Sciatic nerve (tissue), 2 donors: ENCODE data around the gene AP3B2. TPM values are rescaled to one million over a fixed set of nuclear protein-coding genes. Genes with fewer than 3 reads are reported as not detected.

Experiments used
- ATAC-seq: fragments of 200-7000 bp; cut with Tn5 transposase; one replicate; pipeline ENCODE4 v1.9.1; 2020; ENCODE audit warnings: mild to moderate bottlenecking, moderate library complexity
- DNase-seq: peaks from one replicate; pipeline ENCODE4 v3.0.0-alpha.2; 2020; ENCODE audit warnings: low spot score
- intact Hi-C: fragments of 100-400 bp; cut with DNase I; formaldehyde crosslinking; loops from one replicate; pipeline ENCODE4 v1.14.2; 2022
- total RNA-seq: library from RNA; stranded (reverse); fragmentation: NEBNext Ultra II Directional; extraction: Animal tissue kit (Norgen Biotek cat#: 25700); gene quantifications from one replicate; pipeline ENCODE4 v1.2.1, GENCODE V29; 2021
- donor health status: DM: no; HTN: no; CAD: no.
- donor health status: DM: no; HTN: no; CAD: no.

The AP3B2 gene
- total RNA-seq, 1 donor from 2014 or later = 2.4 TPM

GRCh38 chr15:82698711-82699345 lies 10.8 kb downstream of the AP3B2 start:
- intact Hi-C loops = no loop called here
- no peak for ATAC-seq
- DNase-seq = no peak

- intact Hi-C loops = no loop called here
Measured at GRCh38 chr15:82697735-82698407, 11.8 kb downstream of the AP3B2 start.

DNA sequence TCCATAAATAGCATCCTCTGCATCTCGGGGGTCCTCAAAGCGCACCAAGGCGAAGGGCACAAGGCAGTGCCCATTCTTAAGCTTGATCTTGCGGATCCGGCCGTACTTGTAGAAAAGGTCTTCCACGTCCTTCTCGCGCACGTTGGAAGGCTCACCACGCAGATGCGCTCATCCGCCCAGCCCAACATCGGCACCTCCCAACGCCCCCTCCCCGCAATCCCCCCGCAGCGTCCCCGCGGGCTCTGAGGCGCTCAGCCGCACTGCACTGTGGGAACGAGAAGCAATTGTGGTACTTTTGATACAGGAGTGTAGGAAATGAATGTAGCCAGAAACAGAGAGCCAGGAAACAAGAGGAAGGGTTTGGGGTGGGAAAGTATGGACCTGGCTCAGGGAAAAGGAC lies 17.5 kb downstream of the AP3B2 start:
- no peak for ATAC-seq
- no peak for DNase-seq
- intact Hi-C loops = no loop called here

More at GRCh38 chr15:82697735-82698407, 11.8 kb downstream of the AP3B2 start:
- ATAC-seq (no peak), DNase-seq (no peak)

DNA sequence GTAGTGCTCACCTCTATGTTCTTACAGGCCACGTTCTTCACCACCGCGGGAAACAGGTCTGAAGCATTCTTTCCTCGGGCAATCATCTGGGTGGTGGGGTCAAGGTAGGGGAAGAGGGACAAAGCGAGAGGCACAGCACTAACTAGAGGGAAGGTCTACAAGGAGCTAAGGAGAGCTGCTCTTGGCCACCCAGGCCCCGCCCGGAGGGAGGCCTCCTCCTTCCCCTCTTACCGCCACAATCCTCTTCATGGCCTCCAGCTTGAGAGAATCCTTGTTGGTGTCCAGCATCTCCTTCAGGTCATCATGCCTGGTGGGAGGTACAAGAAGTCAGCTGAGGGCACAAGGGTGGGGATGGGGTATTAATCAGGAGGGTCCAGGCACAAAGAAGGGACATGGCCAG lies 20.5 kb downstream of the AP3B2 start:
- intact Hi-C loops = no loop called here
- DNase-seq = no peak
- no peak for ATAC-seq

GRCh38 chr15:82688691-82689090 lies 21.0 kb downstream of the AP3B2 start:
- ATAC-seq = no peak
- no peak for DNase-seq
- intact Hi-C loops = no loop called here

DNA sequence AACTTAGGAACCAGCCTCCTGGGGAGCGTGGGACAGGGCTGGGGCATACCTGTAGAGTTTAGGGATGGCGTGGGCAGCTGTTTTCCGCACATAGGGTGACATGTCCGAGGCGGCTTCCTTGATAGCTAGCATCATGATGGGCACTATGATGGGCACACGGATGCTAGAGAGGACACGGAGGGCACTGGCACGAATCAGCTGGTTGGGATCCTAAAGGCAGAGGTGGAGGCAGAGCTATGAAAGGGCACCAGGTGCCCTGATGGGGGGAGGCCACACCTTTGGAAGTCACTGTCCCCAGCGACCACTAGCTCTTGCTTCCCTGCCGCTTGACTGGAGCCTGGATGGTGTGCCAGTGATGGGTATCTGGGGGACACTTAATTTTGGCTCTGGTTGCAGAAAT lies 28.3 kb downstream of the AP3B2 start:
- DNase-seq = no peak
- no peak for ATAC-seq
- intact Hi-C loops = no loop called here

GRCh38 chr15:82680200-82681102 lies 29.2 kb downstream of the AP3B2 start:
- no peak for ATAC-seq
- DNase-seq = no peak
- intact Hi-C loops = no loop called here

- ATAC-seq (no peak), DNase-seq (no peak)
- intact Hi-C loops = no loop called here
Measured at GRCh38 chr15:82679626-82680199, 30.0 kb downstream of the AP3B2 start.

- ATAC-seq (no peak), DNase-seq (no peak)
- intact Hi-C loops = no loop called here
Measured at GRCh38 chr15:82677720-82678323, 31.9 kb downstream of the AP3B2 start.

- intact Hi-C loops = no loop called here
- ATAC-seq = no peak
- no peak for DNase-seq
Measured at GRCh38 chr15:82674873-82675272, 34.8 kb downstream of the AP3B2 start.

GRCh38 chr15:82670699-82671098 lies 39.0 kb downstream of the AP3B2 start:
- DNase-seq = no peak

GRCh38 chr15:82666606-82667005 lies 43.1 kb downstream of the AP3B2 start:
- ATAC-seq (no peak), DNase-seq (no peak)
- intact Hi-C loops = no loop called here

More at GRCh38 chr15:82670699-82671098, 39.0 kb downstream of the AP3B2 start:
- intact Hi-C loops = no loop called here
- ATAC-seq = no peak

DNA sequence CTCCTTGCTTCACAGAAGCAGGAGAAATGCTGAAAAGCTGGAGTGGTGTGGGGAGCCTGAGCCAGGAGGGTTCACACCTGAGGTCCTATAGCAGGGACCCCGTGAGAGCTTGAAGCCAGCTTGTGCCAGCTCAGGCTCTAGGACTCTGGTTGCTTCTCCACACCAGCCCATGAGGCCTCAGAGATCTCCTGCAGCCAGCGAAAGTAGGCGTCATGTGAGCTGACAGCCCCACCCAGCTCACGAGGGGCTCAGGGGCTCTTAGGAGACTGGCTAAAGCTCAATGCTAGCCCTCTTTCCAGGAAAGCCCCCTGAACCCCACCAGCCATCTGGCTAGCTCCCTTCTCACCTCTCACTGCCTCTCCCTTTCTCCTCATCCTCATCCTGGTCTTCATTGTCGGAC lies 45.7 kb downstream of the AP3B2 start:
- DNase-seq = no peak
- ATAC-seq = no peak
- intact Hi-C loops = no loop called here

- peak; percentile 71 for DNase-seq
- peak; percentile 17 for ATAC-seq
- intact Hi-C loops = no loop called here
Measured at GRCh38 chr15:82663186-82663600, 46.5 kb downstream of the AP3B2 start.

GRCh38 chr15:82662641-82663040 lies 47.0 kb downstream of the AP3B2 start:
- intact Hi-C loops = no loop called here
- no peak for ATAC-seq
- DNase-seq = no peak

DNA sequence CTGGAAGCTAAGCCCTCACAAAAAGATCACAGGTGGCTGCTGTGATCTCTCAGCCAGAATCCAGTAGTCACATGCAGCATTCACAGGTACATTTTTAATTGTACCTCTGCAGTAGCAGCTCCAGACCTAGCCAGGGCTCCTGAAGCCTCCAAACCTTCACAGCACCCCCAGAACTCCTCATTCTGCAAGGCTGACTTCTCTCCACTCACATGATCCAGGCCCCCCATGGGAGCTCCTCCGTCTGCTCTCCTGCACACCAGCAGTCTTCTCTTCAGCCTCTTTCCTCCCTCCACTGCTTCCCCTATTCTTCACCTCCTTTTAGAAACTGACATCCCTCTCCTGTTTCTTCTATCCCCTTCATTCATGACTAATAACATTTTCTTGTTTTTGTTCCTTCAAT lies 49.3 kb downstream of the AP3B2 start:
- ATAC-seq = no peak
- DNase-seq = no peak
- intact Hi-C loops = no loop called here

GRCh38 chr15:82656641-82657266 lies 52.9 kb downstream of the AP3B2 start:
- DNase-seq (no peak), ATAC-seq (no peak)
- intact Hi-C loops = no loop called here

GRCh38 chr15:82655606-82656005 lies 54.1 kb downstream of the AP3B2 start:
- DNase-seq (no peak), ATAC-seq (no peak)
- intact Hi-C loops = no loop called here
